Panc1 (cell line): ENCODE data around the gene RFC5.

Experiments used
- CTCF ChIP-seq: fragments of 450-650 bp; IDR thresholded peaks from 2 replicates; pipeline ENCODE4 v1.5.1; 2017; ENCODE audit warnings: mild to moderate bottlenecking
- POLR2AphosphoS5 ChIP-seq: IDR thresholded peaks from 2 replicates; pipeline ENCODE4 v1.6.1; 2012; ENCODE audit warnings: mild to moderate bottlenecking, low read depth, low read length, moderate library complexity
- REST ChIP-seq, 2 experiments: IDR thresholded peaks; 2 replicates each; pipeline ENCODE4 v1.6.1; 2011 to 2012; ENCODE audit warnings: low read depth in 2 of 2, control low read depth in 1 of 2, low read length in 1 of 2, mild to moderate bottlenecking in 1 of 2, moderate library complexity in 1 of 2; ENCODE audit not compliant: insufficient read depth in 1 of 2
- SIN3A ChIP-seq: IDR thresholded peaks from 2 replicates; pipeline ENCODE4 v1.6.1; 2012; ENCODE audit warnings: low read depth, mild to moderate bottlenecking, low read length, moderate library complexity, borderline replicate concordance; ENCODE audit not compliant: insufficient read depth
- TCF7L2 ChIP-seq: IDR thresholded peaks from 2 replicates; pipeline ENCODE4 v1.6.1; 2011; ENCODE audit warnings: mild to moderate bottlenecking, low read depth, low read length, inconsistent platforms

- TF ChIP-seq CTCF (no peak), POLR2AphosphoS5 (peak; percentile 33; the same call in 1 of the 2 replicates), SIN3A (no peak), REST (IDR thresholded peaks at IDR 0.05; ENCODE audit: insufficient read depth in 1 of 2, low read depth in 2 of 2, low read length in 1 of 2) (no peak), TCF7L2 (no peak)
These were observed 44.0 kb downstream of the RFC5 start for GRCh38 chr12:118060301-118061010.
